Thoracic aorta (tissue), 2 donors: ENCODE data around the gene CMIP. TPM values are rescaled to one million over a fixed set of nuclear protein-coding genes. Genes with fewer than 3 reads are reported as not detected.

Experiments
- ATAC-seq: fragments of 150-250 bp; one replicate; pipeline ENCODE4 v1.8.0; 2017; ENCODE audit warnings: low read depth; ENCODE audit not compliant: insufficient number of reproducible peaks, low FRiP score
- DNase-seq: peaks from one replicate; pipeline ENCODE4 v3.0.0-alpha.2; 2020; ENCODE audit warnings: low spot score
- H3K27ac ChIP-seq, 2 donors: fragments of 200-600 bp; sonication (generic); 1 replicate in 1 of 2; 2 replicates in 1 of 2; pipeline ENCODE4 v1.5.1; 2016; ENCODE audit warnings: mild to moderate bottlenecking in 2 of 2, moderate library complexity in 2 of 2
- H3K27me3 ChIP-seq: fragments of 200-600 bp; sonication (generic); replicated peaks from 2 replicates; pipeline ENCODE4 v1.6.0; 2016; ENCODE audit warnings: mild to moderate bottlenecking; ENCODE audit not compliant: insufficient read depth
- H3K36me3 ChIP-seq: fragments of 200-600 bp; sonication (generic); one replicate; pipeline ENCODE4 v1.5.1; 2016
- H3K4me1 ChIP-seq, 2 donors: fragments of 200-600 bp; sonication (generic); 1 replicate in 1 of 2; 2 replicates in 1 of 2; pipeline versions ENCODE4 v1.5.1 to v1.6.0; 2016; ENCODE audit warnings: low read depth in 2 of 2, mild to moderate bottlenecking in 1 of 2; ENCODE audit not compliant: control insufficient read depth in 1 of 2
- H3K4me3 ChIP-seq: fragments of 200-600 bp; sonication (generic); 2 replicates; pipeline ENCODE4 v1.5.1; 2016; ENCODE audit warnings: mild to moderate bottlenecking
- H3K9me3 ChIP-seq: fragments of 200-600 bp; sonication (generic); 2 replicates; pipeline ENCODE4 v1.5.1; 2016
- total RNA-seq, 2 donors: library from RNA; depleted of rRNA; stranded (reverse); fragments of >200 nt; gene quantifications; one replicate each; pipeline versions ENCODE4 v1.1.0 to v1.2.3, GENCODE V29; 2016
- TF ChIP-seq, protein P1 (sequence below): fragments of 200-600 bp; sonication (generic); IDR thresholded peaks from one replicate; pipeline ENCODE4 v1.5.1; 2019; ENCODE audit warnings: antibody characterized with exemption

CMIP gene
- total RNA-seq, 2 donors from 2014 or later = 20.8 to 46.8 TPM

DNA sequence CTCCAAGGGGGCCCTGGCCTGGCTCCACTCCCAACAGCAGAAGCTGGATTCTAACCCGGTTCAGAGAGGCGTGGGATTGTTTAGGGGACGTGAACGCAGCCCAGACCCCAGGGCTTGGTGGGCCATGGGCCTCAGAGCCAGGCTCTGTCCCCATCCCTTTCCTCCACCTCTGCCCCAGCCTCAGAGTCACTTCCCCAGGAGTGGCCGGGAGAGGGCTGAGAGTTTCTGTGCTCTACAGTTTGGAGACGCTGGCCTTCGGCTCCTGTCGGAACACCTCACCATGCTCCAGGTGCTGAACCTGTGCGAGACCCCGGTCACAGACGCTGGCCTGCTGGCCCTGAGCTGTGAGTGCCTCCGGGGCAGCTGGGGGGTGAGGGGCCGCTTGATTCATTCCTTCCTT is 260.7 kb downstream of the CMIP start:
- H3K27ac ChIP-seq = no peak overlapping the region
- no peak for DNase-seq
- H3K27me3 ChIP-seq = no peaks in the 10 kb centered on the region
- H3K36me3 ChIP-seq = peaks cover 13% of the 10 kb centered on the region
- no peaks in the 10 kb centered on the region for H3K9me3 ChIP-seq
- H3K4me3 ChIP-seq = no peak overlapping the region
- no peak for ATAC-seq
- no peaks in the 10 kb centered on the region for H3K4me1 ChIP-seq
- TF ChIP-seq, protein P1, sequence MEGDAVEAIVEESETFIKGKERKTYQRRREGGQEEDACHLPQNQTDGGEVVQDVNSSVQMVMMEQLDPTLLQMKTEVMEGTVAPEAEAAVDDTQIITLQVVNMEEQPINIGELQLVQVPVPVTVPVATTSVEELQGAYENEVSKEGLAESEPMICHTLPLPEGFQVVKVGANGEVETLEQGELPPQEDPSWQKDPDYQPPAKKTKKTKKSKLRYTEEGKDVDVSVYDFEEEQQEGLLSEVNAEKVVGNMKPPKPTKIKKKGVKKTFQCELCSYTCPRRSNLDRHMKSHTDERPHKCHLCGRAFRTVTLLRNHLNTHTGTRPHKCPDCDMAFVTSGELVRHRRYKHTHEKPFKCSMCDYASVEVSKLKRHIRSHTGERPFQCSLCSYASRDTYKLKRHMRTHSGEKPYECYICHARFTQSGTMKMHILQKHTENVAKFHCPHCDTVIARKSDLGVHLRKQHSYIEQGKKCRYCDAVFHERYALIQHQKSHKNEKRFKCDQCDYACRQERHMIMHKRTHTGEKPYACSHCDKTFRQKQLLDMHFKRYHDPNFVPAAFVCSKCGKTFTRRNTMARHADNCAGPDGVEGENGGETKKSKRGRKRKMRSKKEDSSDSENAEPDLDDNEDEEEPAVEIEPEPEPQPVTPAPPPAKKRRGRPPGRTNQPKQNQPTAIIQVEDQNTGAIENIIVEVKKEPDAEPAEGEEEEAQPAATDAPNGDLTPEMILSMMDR = no peak

DNA sequence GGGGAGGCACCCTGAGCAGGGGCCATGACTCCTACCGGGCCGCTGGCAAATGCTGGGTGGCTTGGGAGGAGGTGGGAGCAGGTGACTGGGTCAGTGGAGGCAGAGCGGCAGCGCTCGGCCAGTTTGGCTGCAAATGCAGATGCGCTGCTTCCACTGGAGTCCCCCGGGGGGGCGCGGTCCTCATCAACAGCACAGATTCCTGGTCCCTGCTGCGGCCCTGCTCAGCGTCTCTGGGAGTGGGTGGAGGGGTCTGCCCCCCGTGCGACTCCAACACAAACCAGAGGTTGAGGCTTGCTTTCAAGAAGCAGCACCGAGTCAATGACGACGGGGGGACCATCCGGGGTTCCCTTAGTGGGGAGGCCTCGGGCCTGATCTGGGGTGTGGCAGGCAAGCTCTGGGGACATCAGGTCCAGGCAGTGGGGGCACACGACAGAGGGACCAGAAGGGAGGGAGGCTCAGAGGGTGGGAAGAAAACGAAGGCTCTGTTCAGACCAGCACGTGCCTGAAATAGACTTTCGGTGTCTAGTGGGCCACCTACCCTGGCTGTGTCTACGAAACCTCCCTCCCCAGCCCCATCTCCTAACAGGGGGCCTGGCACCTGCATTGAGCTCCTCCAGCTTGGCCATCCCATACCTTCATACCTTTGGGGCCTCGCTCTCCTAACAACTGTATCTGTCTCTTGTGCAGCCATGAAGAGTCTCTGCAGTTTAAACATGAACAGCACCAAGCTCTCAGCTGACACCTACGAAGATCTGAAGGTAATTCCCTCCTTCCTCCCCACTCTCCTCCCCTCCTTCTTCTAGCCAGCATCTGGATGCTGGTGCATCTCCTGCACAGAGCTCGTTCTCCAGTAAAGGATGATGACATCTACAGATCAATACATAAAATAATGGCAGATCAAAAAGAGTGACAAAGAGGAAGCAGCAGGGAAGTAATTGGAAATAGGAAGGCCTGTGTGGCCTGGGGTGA is 262.0 kb downstream of the CMIP start:
- Histone ChIP-seq H3K27ac (no peak overlapping the region), H3K4me1 (peaks cover 0 to 3% of the 10 kb centered on the region in 2 donors), H3K9me3 (no peaks in the 10 kb centered on the region), H3K36me3 (peaks cover 13% of the 10 kb centered on the region), H3K27me3 (no peaks in the 10 kb centered on the region), H3K4me3 (no peak overlapping the region)
- no peak for DNase-seq
- ATAC-seq = no peak
- TF ChIP-seq, protein P1 = no peak

DNA sequence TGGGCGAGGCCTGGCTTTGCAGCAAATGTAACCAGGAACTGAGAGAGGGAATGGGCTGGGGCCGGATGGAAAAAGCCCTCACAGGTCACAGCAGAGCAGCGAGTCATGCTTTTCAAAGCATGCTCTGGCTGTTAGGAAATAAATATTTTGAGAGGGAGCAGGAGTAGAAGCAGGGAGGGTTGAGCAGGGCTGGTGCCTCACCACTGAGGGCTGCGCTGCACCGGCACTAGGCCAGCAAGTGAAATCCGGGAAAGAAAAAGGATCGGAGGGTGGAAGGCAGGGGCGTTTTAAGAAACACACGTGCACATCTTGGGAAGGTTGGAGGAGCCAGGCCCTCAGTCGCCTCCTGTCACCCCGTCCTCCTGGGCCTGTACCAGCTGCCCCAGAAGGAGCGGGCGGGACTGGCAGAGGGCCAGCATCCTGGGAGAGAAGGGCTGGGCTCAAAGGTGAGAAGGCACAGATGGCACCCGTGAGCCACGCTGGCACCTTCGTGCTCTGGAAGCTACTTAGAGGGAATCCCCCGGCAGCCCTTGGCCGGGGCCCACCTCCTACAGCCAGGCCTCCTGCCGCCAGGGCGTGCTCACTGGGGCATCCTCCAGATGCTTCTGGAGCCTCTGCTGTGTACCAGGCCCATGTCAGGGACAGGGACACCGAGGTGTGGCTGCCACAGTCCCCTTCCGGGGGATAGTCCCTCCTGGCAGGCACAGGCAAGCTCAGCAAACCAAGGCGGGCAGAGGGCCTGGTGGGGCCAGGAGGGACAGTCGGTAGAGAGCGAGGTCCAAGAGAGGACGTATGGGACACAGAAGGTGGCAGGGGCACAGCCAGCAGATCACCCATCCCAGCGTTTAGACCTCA is 263.0 kb downstream of the CMIP start:
- no peak overlapping the region for H3K27ac ChIP-seq

DNA sequence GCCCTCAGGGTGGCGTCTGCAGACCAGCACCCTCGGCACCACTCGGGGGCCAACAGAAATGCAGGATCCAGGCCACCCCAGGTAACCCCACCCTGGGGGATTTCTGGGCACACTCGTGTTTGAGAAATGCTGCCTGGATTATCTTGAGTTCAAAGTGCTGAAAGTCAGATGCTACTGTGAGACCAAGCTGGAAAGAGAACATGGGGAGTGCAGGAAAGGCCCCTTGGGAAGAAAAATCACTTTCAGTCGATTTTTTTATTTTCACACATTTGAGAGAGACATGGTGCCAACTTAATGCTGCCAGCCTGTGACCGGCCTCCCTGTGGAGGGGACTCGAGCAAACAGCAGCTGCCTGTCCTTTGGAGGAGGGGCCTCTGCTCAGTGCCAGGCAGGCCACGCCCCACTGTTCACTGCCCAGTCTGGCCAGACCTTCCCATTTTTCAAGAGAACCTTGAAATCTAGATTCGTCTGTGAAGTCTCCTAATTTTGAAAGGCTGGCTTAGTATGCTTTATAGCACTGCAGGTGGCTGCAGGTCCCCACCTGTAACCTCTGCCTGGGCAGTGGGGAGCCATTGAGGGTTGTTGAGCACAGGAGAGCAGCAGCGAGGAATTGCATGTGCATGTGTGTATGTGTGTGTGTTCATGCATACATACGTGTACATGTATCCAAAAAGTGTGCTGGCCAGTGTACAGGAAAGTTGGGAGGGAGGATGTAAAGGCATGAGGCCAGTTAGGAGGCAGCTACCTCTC is 263.8 kb downstream of the CMIP start:
- Histone ChIP-seq H3K9me3 (no peaks in the 10 kb centered on the region), H3K4me1 (peaks cover 0 to 3% of the 10 kb centered on the region in 2 donors), H3K4me3 (no peak overlapping the region), H3K27me3 (no peaks in the 10 kb centered on the region), H3K27ac (no peak overlapping the region), H3K36me3 (peaks cover 13% of the 10 kb centered on the region)
- no peak for ATAC-seq
- DNase-seq = no peak
- TF ChIP-seq, protein P1 = no peak

More for the DNA sequence above, 263.0 kb downstream of the CMIP start:
- H3K27me3 ChIP-seq = no peaks in the 10 kb centered on the region
- DNase-seq = no peak
- peaks cover 0 to 3% of the 10 kb centered on the region in 2 donors for H3K4me1 ChIP-seq
- TF ChIP-seq, protein P1 = no peak
- H3K36me3 ChIP-seq = peaks cover 13% of the 10 kb centered on the region
- no peak overlapping the region for H3K4me3 ChIP-seq
- no peaks in the 10 kb centered on the region for H3K9me3 ChIP-seq
- ATAC-seq = no peak
